ENCODE measurements around the gene UFSP1. TPM values are rescaled to one million over a fixed set of nuclear protein-coding genes. Genes with fewer than 3 reads are reported as not detected.

The UFSP1 gene
- total and polyA plus RNA-seq, 2 of the 13 experiments (the other 11 are each of a cell fraction or from before 2014, with no cell fraction given), result 0.65 to 3.3 TPM

GRCh38 chr7:100902638-100903037, 13.1 kb upstream of the UFSP1 start:
- Histone ChIP-seq H3K36me3 (replicated peaks in 1 of 2; ENCODE audit: control insufficient read depth in 1 of 2, insufficient read depth in 2 of 2, low read length in 2 of 2) (no peaks in the 10 kb centered on the region), H3K4me1 (ENCODE audit: insufficient read depth, low read length) (peaks cover 8% of the 10 kb centered on the region), H3K27me3 (ENCODE audit: control insufficient read depth in 1 of 2, insufficient read depth in 2 of 2, low read length in 2 of 2) (peaks cover 0 to 3% of the 10 kb centered on the region in 2 experiments; a peak in 1 of 5 replicates), H3K4me3 (replicated peaks in 1 of 3; ENCODE audit: insufficient read depth in 1 of 3, low read depth in 2 of 3, low read length in 3 of 3) (no peak overlapping the region), H3K79me2 (ENCODE audit: insufficient read depth, low read length) (no peaks in the 10 kb centered on the region), H3K4me2 (ENCODE audit: low read depth, low read length) (no peak overlapping the region), H3K9me3 (ENCODE audit: low read length) (no peaks in the 10 kb centered on the region), H2AFZ (ENCODE audit: low read length) (no peak overlapping the region), H3K27ac (ENCODE audit: extremely low read length, insufficient read depth, low read length) (no peak overlapping the region), H3K9ac (ENCODE audit: insufficient read depth, low read depth, low read length) (no peak overlapping the region), H4K20me1 (ENCODE audit: insufficient read depth, low read length) (no peaks in the 10 kb centered on the region)
- DNase-seq (ENCODE audit: low spot score), result no peak
- intact Hi-C loops (cut with micrococcal nuclease; ENCODE audit: unreplicated experiment) (no loop called here), in situ Hi-C loops (cut with HindIII; ENCODE audit: extremely low pct_ligation_motif_present, low pct_unique_long_range_greater_than_20kb) (no loop called here)
- FAIRE-seq, result no peak
- ChIA-PET CTCF (ENCODE audit: low intra/inter-chr PET ratio, low total read pairs) (no interaction called here), POLR2A (no interaction called here)
- TF ChIP-seq ZZZ3 (CRISPR knock-in tag; IDR thresholded peaks at IDR 0.05; ENCODE audit: borderline replicate concordance), result no peak
- TF ChIP-seq RFXANK (CRISPR knock-in tag; IDR thresholded peaks at IDR 0.05), result no peak
- TF ChIP-seq U2AF1 (optimal IDR thresholded peaks at IDR 0.05; ENCODE audit: low read depth, low read length), result no peak
- no peak for TF ChIP-seq ESRRA (CRISPR knock-in tag; IDR thresholded peaks at IDR 0.05; ENCODE audit: low read depth)
- no peak for TF ChIP-seq ZNF564 (CRISPR knock-in tag; IDR thresholded peaks at IDR 0.05)
- TF ChIP-seq ZNF83 (CRISPR knock-in tag; IDR thresholded peaks at IDR 0.05; ENCODE audit: borderline replicate concordance), result no peak
- no peak for TF ChIP-seq ZNF790 (CRISPR knock-in tag; IDR thresholded peaks at IDR 0.05; ENCODE audit: borderline replicate concordance)
- no peak for TF ChIP-seq AHDC1 (CRISPR knock-in tag; IDR thresholded peaks at IDR 0.05; ENCODE audit: borderline replicate concordance)
- TF ChIP-seq SAP130 (CRISPR knock-in tag; IDR thresholded peaks at IDR 0.05; ENCODE audit: low read depth), result no peak
- no peak for TF ChIP-seq ZNF136 (CRISPR knock-in tag; IDR thresholded peaks at IDR 0.05; ENCODE audit: low read depth)
- no peak for TF ChIP-seq YEATS2 (CRISPR knock-in tag; IDR thresholded peaks at IDR 0.05; ENCODE audit: borderline replicate concordance)
- TF ChIP-seq CCAR2 (optimal IDR thresholded peaks at IDR 0.05; ENCODE audit: low read depth, low read length), result no peak
- WGBS (ENCODE audit: low lambda C conversion rate), result 35% methylated on average over 7 of the region's 7 CpGs
- no TSS peak for BruUV-seq (replicated peaks)
- ATAC-seq, result no peak

Data from HepG2 (cell line).